ENCODE measurements around the gene ING1.

GRCh38 chr13:110698689-110699088, 14.8 kb upstream of the ING1 start:
- TF ChIP-seq YY1 (IDR thresholded peaks at IDR 0.05; ENCODE audit: low read depth) = no peak
- no peak for TF ChIP-seq TEAD4 (IDR thresholded peaks at IDR 0.05)
- TF ChIP-seq, protein P1, sequence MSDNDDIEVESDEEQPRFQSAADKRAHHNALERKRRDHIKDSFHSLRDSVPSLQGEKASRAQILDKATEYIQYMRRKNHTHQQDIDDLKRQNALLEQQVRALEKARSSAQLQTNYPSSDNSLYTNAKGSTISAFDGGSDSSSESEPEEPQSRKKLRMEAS (IDR thresholded peaks at IDR 0.05) = no peak
- no peak for TF ChIP-seq NFIC (IDR thresholded peaks at IDR 0.05)
- no peak for TF ChIP-seq USF1 (IDR thresholded peaks at IDR 0.05)
- TF ChIP-seq EGR1 (IDR thresholded peaks at IDR 0.05) = no peak
- no peak for TF ChIP-seq TCF12 (IDR thresholded peaks at IDR 0.05; ENCODE audit: low read depth)
- TF ChIP-seq, protein P2, sequence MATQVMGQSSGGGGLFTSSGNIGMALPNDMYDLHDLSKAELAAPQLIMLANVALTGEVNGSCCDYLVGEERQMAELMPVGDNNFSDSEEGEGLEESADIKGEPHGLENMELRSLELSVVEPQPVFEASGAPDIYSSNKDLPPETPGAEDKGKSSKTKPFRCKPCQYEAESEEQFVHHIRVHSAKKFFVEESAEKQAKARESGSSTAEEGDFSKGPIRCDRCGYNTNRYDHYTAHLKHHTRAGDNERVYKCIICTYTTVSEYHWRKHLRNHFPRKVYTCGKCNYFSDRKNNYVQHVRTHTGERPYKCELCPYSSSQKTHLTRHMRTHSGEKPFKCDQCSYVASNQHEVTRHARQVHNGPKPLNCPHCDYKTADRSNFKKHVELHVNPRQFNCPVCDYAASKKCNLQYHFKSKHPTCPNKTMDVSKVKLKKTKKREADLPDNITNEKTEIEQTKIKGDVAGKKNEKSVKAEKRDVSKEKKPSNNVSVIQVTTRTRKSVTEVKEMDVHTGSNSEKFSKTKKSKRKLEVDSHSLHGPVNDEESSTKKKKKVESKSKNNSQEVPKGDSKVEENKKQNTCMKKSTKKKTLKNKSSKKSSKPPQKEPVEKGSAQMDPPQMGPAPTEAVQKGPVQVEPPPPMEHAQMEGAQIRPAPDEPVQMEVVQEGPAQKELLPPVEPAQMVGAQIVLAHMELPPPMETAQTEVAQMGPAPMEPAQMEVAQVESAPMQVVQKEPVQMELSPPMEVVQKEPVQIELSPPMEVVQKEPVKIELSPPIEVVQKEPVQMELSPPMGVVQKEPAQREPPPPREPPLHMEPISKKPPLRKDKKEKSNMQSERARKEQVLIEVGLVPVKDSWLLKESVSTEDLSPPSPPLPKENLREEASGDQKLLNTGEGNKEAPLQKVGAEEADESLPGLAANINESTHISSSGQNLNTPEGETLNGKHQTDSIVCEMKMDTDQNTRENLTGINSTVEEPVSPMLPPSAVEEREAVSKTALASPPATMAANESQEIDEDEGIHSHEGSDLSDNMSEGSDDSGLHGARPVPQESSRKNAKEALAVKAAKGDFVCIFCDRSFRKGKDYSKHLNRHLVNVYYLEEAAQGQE (IDR thresholded peaks at IDR 0.05; ENCODE audit: low read depth) = no peak
- no peak for TF ChIP-seq RAD21 (IDR thresholded peaks at IDR 0.05; ENCODE audit: low read depth)
- no peak for TF ChIP-seq CEBPB (IDR thresholded peaks at IDR 0.05)
- TF ChIP-seq EP300 (IDR thresholded peaks at IDR 0.05; ENCODE audit: borderline replicate concordance) = no peak
- TF ChIP-seq FOXM1 (IDR thresholded peaks at IDR 0.05; ENCODE audit: borderline replicate concordance, low read depth) = no peak

All from Ishikawa (cell line).